ENCODE measurements around the gene NMT2.

DNA sequence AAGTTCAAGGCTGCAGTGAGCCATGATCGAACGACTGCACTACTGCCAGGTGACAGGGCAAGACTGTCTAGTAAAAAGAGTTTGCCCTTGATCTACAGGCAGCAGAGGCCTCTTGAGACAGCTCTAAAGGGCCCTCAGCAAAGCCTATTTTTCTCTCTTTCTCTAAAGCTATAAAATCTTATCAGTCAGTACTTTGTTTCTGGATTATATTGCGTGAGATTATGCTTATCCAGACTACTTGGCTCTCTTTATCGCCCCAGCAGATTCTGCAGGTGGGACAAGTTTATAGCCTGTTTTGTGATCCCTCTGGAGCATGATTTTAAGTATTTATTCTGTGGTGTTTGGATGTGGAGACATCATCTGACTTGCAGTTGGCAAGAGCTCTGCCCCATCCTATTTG, 68.6 kb downstream of the NMT2 start:
- TF ChIP-seq EZH2 (IDR thresholded peaks at IDR 0.05) (no peak), POLR2AphosphoS5 (IDR thresholded peaks at IDR 0.05; ENCODE audit: borderline replicate concordance, low read depth, low read length) (no peak)

All from SK-N-MC (cell line).